ENCODE measurements around the gene HID1.
"Not testable (repeated sequence)": the region's sequence is repeated elsewhere in the genome, so short reads cannot be mapped to it uniquely, and the experiment has no call there.

The HID1 gene

DNA sequence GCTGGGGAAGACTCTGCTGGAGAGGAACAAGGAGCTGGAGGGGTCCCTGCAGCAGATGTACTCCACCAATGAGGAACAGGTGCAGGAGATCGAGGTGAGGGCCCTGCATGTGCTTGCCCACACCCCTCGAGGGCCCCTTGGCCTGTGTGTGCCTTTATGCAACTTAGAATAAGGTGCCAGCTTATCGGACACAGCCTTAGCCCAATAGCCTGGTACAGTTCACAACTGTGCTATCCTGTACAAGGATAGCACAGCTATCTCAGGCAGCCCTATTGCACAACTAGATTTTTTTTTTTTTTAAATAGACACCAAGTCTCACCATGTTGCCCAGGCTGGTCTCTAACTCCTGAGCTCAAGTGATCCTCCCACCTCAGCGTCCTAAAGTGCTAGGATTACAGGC lies 27.0 kb upstream of the HID1 start:
- DNase-seq = no peak

DNA sequence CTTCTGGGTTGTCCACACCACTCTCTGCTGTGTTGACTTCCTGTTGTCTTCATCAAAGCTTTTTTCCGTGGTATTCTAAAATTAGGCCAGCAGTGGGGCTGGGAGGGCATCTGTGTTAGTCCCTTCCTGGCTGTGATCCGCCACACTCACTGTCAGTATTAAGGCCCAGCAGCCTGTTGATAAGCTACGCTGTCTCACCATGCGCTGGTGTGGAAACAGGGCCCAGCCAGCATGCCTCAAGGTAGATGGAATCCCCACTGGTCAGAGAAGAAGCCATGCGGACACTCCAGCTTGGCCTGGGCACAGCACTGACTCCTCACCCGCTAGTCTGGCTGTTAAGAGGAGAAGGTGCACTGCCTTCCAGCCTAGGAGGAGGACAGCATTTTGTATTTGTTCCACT lies 26.2 kb upstream of the HID1 start:
- DNase-seq = no peak

DNA sequence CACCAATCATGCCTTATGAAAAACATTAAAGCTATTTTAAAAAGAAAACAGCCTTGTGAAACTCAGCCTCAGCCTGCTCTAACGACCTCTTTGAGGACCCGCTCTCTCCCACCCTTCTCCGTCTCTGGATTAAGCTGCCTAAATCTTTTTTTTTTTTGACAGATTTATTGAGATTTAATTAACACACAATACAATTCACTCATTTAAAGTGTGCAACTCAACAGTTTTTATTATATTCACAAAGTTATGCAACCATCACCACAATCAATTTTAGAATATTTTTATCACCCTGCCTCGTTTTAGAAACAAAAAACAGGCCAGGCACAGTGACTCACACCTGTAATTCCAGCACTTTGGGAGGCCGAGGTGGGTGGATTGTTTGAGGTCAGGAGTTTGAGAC lies 23.3 kb upstream of the HID1 start:
- no peak for DNase-seq

DNA sequence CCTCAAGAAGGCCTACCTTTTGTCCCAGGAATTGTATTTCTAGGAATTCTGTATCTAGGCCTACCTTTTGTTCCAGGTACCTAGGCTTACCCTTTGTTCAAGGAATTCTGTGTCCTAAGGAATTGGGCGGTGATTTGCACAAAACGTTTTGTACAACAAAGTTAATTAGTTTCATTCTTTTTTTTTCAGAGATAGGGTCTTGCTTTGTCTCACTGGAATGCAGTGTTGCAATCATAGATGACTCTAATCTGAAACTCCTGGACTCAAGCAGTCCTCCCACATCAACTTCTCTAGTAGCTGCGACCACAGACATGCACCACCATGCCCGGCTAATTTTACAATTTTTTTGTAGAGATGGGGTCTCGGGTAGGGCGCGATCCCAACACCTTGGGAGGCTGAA lies 21.9 kb upstream of the HID1 start:
- no peak for DNase-seq

DNA sequence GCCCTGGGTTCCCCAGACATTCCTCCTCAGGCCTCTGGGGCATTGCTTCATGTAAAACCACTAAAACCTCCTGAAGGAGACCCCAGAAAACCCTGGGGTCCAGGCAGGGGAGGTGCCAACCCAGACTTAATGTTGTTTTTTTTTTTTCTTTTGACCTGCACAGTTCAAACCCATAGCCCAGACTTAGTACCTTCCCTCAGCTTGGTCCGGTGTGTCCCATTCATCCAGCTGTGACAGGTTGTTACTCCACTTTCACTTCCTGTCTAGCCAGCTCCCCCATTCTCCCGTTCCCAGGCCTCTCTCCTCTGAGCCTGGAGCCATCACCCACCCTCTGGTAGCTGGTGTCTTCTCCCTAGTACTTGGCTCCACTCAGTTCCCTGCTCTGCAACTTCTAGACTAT lies 19.7 kb upstream of the HID1 start:
- DNase-seq = no peak

DNA sequence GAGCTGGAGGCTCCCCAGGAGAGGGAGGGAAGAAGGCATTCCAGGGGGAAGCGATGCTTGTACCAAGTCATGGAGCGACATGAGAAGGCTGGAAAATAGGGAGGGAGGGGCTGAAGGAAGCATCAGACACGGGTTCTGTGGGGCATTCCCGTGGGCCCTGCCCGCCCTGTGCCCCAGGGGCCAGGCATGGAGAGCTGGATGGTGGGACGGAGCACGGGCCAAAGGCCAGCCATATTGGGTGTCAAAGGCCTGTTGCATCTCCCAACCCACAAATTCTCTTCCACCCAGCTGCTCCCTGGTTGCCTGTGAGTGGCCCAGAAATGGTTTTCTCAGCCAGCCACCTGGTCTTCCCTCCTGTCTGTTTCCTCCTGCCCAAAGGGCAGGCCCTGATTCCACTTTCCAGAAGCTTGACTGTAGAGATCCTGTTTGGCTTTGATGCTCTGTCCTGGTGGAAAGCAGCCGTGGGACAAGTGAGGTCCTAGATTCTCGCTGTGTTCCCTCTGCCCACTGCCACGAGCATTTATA lies 18.1 kb upstream of the HID1 start:
- DNase-seq = no peak

DNA sequence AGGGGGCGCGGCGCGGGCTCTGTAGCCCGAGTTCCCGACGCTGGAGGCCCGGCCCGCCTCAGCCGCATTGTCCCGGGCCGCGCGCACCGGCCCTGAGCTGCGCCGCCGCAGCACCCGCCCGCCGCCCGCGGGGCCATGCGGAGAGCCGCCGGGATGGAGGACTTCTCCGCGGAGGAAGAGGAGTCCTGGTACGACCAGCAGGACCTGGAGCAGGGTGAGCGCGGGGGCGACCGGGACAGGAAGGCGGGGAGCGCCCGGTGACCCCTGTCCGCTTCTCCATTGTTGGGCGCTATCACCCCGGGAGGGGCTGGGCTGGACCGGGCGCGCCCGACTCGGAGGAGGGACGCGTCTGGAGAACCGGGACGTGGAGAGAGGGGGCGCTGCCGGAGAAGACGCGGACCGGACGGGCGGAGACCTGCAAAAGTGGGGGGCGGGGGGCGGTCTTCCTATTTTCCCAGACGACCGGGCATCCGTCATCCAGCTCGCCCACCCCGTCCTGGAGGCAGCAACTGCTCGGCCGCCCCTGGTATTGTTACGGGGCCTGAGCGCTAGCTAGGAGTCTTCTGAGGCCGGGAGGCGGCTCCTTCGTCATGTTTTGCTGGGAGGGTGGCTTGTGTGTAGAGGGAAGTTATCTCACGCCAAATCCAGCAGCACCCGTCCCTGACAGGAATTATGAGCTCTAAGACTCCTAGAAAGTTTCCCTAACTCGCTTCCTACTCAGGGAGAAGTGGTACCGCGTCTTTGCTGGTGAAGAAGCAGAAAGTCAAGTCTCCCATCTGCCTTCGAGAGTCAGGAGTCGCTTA lies 15.6 kb upstream of the HID1 start:
- DNase-seq = peak; percentile 76

DNA sequence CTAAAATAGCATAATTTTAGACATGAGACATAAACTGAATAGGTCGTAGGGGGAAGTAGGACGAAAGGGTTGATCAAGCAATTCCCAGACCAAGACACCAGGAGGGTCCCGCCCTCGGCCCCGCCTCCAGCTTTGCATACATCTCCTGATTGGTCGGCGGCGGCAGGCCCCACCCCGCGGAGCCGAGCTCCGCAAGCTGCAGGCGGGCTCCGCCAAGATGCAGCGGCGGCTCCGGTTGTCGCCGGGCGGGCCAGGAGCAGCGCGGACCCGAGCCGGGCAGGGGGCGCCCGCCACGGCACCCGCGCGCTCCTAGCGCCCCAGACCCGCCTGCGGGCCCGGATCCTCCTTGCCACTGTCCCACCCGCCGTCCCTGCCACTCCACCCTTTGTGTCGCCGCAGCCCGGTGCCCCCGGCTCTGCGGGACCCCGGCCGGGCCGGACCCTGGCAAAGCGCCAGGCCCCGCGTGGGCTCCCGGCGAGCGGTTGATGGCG lies 14.9 kb upstream of the HID1 start, which contains the start of gene CDR2L:
Gene CDR2L (plus strand): TSS at position 215 of the 491 bp plus-strand sequence. CDS start 412 bp downstream, outside the sequence.
- peak; percentile 90 for DNase-seq

DNA sequence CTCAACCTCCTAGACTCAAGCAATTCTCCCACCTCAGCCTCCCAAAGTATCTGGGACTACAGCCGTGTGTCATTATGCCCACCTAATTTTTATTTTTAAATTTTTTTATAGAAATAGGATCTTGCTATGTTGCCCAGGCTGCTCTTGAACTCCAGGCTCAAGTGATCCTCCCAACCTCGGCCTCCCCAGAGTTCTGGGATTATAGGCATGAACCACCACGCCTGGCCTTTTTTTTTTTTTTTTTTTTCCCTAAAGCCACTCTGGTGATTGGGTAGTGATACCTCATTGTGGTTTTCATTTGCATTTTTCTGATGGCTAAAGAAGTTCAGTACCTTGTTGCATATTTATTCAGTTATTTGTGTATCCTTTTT lies 13.6 kb upstream of the HID1 start:
- DNase-seq = no peak

DNA sequence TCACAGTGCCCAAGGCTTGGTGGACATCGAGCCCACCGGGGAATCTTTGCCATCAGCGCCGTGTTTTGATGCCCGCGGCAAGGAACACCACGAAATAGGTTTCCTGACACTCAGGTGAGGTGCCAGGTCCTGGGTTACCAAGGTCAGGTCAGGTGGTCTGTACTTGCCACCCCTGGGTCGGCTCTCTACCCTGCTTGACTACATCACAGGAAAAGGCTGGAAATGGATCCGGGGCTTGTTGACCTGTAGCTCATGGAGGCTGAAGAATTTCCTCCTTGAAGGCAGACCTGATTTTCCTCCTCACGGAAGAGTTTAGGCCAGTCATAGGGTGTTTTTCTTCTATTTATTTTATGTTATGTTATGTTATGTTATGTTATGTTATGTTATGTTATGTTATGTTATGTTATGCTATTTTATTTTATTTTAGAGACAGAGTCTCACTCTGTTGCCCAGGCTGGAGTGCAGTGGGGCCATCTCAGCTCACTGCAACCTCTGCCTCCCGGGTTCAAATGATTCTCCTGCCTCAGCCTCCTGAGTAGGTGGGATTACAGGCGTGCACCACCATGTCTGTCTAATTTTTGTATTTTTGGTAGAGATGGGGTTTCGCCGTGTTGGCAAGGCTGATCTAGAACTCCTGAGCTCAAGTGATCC lies 10.2 kb upstream of the HID1 start:
- DNase-seq = not testable (repeated sequence)

DNA sequence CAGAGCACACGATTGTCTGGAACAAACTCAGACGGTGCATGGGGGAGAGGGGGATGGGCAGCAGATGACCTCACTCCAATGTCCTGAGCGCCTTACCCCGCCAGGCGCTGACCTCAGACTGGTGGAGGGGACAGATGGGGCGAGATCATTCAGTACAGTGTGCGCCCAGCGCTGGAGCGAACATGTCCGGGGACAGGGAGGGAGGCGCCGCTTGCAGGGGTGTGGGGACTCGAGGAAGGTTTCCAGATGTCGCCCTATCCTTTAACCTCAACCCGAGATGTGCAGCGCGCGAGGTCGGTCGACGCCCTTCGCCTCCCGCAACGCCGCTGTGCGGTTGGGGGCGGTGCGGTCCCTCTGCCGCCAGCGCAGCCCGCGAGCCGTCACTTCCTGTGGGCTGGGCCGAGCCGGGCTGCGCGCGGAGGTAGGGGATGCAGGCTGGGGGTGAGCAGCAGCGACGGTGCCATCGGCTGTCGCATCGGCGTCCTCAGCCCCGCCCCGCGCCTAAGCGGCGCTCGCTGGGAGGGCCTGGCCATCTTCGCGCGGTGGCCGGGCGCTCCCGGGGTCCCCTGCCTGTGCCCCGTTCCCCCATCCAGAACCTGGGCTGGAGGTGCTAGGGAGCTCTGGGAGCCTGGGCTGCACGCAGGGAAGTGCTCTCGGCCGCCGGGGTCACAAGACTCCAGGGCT lies 9.6 kb upstream of the HID1 start:
- DNase-seq = peak; percentile 73

DNA sequence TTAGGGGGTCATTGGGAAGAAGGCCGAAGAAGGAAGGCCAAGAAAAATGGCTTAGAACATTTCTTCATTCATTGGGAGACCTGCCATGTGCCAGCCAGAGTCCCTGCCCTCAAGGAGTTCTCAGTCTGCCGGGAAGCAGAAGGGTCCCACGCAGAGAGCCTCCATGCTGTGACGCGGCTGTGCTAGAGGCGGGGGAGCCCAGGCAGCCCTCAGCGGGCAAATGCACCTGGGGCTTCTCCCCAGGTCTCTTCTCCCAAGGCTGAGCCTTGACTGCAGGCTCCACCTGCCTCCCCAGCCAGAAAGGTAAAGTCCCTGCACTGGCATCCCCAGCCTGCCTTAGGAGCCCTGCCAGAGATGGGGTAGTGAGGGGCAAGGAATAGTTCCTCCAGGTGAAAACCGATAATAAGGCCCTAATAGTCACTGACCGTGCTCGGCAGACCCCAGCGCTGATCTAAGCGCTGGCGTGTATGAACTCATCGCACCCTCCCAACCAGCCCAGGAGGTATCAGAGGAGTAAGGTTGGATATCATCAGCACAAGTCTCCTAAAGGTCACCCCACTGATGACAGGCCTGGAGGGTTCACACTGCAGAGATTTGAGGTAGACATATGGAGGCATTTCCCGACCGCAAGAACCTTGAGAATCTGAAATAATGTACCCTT lies 8.9 kb upstream of the HID1 start:
- no peak for DNase-seq

DNA sequence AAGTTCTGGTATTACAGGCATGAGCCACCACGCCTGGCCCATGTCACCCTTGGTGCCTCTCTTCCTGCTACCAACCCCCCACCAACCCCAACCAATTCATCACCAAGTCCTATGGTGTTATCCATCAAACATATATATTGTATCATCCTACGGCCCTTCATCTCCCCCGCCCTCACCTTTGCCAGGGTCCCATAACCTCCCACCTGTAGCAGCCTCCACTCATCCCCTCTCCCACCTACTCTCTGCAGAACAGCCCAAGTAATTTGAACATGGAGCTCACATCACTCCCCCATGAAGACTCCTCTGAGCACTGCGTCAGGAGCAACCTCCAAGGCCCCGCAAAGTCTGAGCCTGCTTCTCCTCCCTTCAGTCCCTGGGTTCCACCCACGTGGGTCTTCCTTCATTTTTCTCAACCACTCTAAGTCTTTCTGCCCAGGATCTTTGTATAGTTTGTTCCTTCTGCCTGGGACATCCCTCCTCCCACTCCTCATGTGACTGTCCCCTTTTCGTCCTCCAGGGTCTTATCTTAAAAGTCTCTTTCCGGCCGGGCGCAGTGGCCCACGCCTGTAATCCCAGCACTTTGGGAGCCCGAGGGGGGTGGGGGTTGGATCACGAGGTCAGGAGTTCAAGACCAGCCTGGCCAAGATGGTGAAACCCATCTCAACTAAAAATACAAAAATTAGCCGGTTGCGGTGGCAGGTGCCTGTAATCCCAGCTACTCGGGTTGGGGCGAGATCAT lies 7.0 kb upstream of the HID1 start:
- no peak for DNase-seq

DNA sequence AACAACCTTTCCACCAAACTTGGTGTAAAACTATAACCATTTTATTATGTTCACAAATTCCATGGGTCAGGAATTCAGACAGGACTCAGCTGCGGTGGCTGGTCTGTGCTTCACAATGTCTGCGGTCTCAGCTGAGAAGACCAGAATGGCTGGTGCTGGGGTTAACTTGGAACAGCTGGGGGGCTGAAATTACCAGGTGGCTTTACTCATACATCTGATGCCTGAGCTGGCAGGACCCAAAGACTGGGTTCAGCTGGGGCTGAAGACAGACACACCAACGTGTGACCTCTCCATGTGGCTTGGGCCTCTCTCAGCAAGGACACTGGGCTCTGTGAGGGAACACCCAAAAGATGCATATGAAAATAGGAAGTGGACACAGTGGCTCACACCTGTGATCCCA lies 5.7 kb upstream of the HID1 start:
- no peak for DNase-seq

DNA sequence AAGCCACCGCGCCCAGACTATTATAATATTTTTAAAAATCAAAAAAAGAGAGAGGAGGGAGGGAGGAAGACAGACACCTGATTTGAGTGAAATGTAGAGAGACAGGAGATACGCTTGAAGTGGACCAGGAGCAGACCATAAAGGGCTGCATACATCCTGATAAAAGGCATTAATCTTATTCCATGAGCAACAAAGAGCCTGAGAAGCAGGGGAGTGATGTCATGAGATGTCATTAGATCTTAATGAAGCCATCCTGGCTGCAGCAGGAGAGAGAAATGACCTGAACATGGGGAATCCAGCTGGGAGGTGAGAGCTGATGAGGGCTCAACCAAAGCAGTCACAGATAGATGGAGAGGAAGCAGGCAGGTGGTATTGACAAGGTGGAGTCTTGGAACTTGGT lies 5.2 kb upstream of the HID1 start:
- no peak for DNase-seq

DNA sequence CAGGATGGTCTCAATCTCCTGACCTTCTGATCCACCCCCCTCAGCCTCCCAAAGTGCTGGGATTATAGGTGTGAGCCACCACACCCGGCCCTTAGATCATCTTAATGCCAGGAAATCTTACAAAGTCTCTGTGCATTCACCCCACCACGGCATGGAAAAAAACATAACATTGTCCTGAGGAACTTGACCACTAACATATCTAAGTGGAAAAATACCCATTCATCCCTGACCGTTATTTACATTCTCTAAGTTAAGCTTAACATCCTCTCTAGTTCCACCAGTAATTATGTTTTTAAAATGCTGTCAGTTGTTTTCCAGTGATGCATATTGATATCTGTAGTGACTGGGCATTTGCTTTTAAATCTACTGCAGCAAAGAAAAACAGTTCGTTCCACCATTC lies 3.4 kb upstream of the HID1 start:
- DNase-seq = no peak

DNA sequence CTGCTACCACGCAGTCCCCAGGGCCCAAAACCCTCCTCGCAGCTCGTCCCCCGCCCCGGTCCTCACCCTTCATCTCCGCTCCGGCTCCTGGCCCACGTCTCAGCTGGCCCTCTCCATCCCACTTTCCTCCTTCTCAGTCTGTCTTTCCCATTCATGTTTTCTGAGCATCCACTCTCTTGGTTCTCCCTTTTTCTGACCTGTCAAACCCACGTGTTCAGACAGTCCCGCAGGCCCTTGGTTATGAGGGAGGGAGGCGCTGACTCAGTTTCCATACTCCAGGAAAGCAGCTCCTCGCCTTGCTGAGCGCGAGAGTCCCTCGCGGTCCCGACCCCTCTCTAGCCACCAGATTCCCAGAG lies 392 bp upstream of the HID1 start:
- DNase-seq = no peak

DNA sequence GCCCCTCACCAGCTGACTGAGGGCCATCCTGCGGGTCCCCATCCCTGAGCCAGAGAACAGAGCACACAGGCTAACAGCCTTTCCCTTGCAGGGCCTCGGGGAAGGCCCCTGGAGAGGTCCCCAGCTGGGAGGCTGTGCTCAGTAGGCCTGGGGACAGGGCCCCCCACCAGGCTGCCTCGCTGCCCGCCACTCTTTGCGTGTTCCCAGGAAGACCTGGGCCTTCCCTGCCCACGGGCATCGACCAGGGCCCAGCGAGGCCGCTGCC lies 785 bp downstream of the HID1 start:
- no peak for DNase-seq

DNA sequence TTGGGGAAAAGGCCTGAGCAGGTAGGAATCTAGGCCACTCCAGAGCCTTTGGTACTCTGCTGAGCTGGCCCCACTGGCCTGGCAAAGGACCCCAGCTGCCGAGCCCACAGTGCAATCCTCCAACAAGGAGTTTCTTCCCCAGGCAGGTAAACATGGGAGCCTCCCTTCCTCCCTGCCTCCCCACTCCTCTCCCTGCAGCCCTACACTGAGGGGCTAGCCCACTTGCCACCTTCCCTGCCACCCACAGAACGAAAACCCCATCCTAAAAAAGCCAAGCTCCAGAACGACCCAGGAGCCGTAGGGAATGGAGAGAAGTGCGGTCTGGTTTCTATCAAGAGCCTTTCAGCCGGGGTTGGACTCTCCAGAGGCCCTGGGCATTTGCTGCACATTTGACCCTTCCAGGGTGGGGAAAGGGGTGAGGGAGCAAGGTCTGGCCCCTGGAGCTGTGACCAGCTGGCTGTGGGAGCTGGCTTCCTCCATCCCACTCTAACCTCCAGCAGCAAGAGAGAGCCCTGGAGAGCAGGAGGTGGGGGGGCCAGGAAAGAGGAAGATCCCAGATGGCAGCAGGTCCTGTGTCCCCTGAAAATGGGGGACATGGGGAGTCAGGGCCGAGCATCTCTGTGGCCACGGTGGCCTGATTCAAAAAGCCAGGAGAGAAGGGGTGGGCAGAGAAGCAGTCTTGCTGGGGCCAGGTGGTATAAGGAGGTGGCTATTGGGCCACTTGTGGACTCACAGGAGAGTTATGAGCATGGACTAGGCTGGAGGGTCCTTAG lies 1.3 kb downstream of the HID1 start:
- DNase-seq = no peak

DNA sequence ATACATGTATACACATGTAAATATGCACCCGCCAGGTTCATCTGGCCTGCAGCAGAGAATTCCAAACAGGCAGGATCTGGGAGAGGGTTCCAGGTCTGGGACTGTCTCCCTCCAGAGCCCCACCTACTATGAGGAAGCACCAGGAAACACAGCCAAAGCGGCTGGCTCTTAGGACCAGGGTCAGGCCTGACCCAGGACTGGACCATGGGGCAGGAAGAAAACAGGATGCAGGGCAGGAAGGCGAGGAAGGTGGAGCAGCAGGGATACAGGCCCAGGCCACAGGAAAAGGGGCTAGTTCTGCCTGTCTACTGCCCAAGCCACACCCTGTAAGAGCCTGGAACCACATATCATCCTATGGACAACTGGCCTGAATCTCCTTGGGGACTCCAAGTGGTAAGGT lies 2.2 kb downstream of the HID1 start:
- no peak for DNase-seq

DNA sequence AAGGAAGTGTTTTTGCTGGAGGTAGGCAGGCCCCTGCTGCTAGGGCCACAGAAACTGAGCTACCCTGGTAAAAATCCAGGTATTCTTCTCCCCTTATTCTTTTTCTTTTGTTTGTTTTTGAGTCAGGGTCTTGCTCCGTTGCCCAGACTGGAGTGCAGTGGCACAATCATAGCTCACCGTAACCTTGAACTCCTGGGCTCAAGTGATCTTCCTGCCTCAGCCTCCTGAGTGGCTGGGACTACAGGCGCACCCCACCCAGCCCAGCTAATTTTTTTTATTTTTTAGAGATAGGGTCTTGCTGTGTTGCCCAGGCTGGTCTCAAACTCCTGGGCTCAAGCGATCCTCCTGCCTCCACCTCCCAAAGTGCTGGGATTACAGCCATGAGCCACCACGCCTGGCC lies 3.1 kb downstream of the HID1 start:
- not testable (repeated sequence) for DNase-seq

DNA sequence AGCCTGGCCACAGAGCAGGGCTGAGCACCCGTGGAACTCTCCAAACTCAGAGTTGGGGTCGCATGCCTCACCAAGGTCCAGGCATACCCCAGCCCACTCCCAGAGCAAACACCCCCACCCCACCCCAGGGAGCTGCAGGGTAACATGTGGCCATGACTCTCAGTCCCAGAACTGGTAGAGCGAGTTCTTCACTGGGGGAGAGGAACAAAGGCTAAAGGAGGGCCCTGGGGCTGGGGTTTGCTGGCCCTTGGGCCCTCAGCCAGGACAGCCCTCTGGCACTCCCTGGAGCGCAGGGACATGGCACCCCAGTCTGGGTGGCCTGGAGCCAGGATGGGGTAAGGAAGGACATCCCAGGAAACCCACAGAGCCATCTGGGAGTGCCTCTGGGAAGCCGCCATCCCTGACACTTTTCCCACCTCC lies 4.2 kb downstream of the HID1 start:
- DNase-seq = no peak

All from NCI-H2227 treated with DMSO at 0.1 percent for 48 hours (cell line).